Medulla oblongata (tissue), 1 donor: Measurements from ENCODE around the gene DLG3.
"Not testable (repeated sequence)": the region's sequence is repeated elsewhere in the genome, so short reads cannot be mapped to it uniquely, and the experiment has no call there.

Source experiments
- DNase-seq: peaks from one replicate; pipeline ENCODE4 v3.0.0-alpha.2; 2015; ENCODE audit errors: extremely low spot score

The DLG3 gene

GRCh38 chrX:70476934-70477733 lies 32.5 kb downstream of the DLG3 start:
- no peak for DNase-seq

DNA sequence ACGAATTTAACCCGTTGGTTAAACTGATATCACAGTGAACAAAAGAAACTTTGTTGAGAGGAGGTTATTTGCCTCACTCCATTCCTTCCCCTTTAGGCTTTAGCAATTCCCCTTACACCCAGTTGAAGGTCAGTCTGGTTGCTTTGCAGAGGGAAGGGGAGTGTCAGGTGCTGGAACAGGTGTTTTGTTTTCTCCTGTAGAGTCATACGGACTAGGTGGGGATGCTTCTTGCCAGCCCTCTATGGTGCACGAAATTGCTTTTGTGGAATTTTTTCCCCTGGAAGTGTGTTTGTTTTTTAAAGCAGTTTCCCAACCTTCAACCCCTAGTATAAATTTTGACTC lies 33.1 kb downstream of the DLG3 start:
- no peak for DNase-seq

DNA sequence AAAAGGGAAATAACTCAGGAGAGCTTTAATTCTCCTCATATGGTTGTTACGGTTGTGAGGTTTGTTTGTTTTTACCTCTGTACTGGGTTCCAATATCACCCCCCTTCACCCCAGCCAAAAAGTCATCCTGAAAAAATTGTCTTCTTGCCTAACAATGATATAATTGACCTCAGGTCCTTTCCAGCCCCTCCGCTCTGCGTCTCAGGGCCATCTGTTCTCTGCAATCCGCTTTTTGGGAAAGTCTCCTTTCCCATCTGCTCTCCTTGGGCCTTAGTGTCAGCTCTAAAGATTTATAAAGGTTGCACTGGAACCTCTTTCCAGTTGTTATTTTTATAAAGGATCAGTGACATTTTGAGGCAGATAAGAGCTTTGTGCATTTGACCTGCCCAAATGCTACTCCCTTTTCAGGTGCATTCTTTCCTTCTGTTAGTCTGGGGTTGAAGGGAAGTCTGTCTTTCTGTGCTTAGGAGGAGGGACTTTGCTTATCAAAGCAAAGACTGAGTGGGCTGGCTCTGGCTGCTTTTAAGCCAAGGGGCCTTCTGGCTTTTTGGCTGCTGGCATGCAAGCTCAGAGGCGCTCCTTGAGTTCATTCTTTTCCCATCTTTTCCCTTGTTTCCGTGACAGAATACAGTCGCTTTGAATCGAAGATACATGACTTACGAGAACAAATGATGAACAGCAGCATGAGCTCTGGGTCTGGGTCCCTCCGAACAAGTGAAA lies 34.1 kb downstream of the DLG3 start:
- no peak for DNase-seq

DNA sequence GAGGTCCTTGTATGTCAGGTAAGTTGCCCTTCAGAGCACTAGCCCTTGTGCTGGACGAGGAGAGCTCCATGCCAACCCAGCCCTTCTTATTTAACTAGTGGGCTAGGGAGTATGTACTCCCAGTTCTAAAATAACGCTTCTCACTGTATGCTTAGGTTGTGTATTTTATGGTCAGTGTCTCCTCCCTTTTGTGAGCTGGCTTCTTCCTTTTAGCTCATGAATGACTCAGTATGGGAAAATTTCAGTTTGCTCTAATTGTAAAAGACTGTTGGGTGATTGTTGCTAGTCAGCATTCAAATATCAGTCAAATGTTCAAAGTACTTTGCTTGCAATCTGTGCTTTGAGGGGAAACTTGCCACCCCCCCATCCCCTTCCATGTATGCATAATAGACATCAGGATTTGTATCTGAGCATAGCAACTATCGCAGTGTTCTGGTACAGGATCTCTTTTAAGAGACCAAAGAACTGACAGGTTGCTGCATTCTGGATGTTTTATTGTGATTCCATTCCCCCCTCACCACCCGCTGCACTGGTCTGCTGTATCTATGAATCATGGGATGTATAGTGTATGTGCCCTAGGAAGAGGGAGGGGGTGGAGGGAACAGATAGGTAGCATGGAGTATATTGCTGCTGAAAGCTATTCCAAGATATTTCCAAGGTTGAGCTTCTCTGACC lies 34.7 kb downstream of the DLG3 start:
- DNase-seq, result no peak

- no peak for DNase-seq
Measured at GRCh38 chrX:70479922-70480659, 35.5 kb downstream of the DLG3 start.

GRCh38 chrX:70480660-70481018 lies 36.0 kb downstream of the DLG3 start:
- no peak for DNase-seq

- DNase-seq, result no peak
Measured at GRCh38 chrX:70481471-70482270, 37.0 kb downstream of the DLG3 start.

DNA sequence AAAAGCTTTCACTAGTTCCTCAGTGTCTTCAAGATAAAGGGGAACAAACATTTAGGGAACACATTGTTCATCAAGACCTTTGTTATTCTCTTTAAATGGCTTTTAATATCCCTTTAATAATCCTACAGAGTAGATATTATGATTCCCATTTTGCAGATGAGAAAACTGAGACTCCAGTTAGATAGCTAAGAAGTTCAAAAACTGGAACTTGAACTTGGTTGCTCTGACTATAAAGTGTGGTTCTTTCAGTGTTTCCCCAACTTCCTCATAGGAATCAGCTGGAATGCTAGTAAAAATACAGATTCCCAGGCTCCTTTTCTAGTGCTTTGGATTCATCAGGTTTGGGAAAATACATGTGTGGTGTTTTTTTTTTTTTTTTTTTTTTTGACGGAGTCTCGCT lies 37.7 kb downstream of the DLG3 start:
- no peak for DNase-seq

DNA sequence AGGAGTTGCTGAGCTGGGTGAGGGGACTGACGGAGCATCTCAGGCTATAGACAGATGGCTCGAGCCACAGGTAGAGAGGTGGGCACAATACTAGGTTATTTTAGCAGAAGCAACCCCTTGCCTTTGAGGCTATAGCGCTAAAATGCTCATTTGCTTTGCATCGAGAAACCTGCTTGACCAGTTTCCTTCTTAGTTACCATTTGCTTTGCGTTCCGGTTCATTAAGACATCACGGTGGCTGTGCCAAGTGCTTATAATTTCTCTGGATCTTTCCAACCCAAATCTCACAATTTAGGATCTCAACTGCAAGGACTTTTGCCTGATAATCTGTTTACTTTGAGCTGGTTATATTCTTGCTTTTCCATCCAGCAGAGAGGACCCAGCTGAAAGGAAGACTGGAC lies 40.8 kb downstream of the DLG3 start:
- DNase-seq, result no peak

DNA sequence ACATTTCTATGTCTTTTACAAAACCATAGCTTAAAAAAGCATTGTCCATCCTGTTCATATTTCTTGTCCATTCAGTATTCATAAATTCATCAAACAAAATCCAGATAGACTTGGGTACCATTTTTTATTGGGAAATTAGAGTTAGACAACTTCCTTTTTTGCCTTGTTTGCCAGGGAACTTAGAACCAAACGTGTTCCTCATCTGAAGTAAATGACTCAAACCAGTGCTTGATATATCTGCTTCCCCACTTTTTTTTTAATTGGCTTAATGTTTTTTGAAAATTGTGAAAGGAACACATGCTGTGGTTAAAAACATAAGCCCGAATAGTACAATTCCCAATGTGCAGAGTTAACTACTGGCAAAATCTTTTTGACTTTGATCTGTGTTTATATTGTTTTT lies 44.2 kb downstream of the DLG3 start:
- DNase-seq, result no peak

GRCh38 chrX:70494441-70494840 lies 49.8 kb downstream of the DLG3 start:
- DNase-seq, result no peak

- no peak for DNase-seq
Measured at GRCh38 chrX:70496491-70496890, 51.9 kb downstream of the DLG3 start.

GRCh38 chrX:70497026-70497425 lies 52.4 kb downstream of the DLG3 start:
- DNase-seq, result no peak

- DNase-seq, result no peak
Measured at GRCh38 chrX:70498129-70498528, 53.5 kb downstream of the DLG3 start.

DNA sequence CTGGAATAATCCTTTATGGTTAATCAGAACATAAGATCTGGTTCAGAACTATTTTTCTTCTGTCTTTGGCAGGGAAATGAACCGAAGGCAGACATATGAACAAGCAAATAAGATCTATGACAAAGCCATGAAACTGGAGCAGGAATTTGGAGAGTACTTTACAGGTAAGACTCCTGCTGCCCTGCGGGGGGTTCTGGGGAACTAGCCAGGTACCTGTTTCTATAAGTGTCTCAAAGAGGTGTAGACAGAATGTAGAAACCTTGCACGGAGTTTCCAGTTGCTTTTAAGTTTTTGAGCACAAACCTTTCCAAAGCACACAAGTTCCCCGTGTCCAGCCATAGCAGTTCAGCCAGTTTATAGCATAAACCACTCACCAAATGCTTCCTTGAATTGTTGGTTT lies 56.2 kb downstream of the DLG3 start:
- DNase-seq, result no peak

GRCh38 chrX:70504772-70505450 lies 60.3 kb downstream of the DLG3 start:
- DNase-seq, result no peak

GRCh38 chrX:70505451-70505841 lies 60.8 kb downstream of the DLG3 start:
- no peak for DNase-seq

DNA sequence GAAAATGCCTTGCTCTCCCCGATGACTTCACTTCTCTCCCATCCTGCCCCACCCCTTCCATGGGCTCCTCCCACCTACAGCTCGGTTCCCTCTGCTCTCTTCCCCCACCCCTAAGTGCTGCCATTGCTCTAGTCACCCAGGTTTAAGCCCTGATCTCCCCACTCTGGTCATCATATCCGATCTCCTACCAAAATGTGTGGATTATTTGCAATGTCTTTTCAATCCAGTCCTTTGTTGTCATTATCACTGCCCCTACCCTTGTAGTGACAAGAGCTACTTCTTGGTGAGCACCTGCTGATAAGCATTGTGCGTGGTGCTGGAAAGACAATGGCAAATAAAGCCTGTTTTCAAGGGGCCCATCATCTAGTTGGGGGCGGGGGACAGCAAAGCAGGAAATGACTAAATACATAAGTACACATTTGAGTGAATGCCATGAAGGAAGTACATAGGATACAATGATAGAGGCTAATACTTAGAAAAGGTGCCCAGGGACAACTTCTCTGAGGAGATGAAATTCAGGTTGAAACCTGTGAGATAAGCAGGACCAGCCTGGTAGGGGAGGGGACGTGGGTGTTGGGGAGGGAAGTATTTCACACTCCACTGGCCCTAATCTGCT lies 63.8 kb downstream of the DLG3 start:
- no peak for DNase-seq

DNA sequence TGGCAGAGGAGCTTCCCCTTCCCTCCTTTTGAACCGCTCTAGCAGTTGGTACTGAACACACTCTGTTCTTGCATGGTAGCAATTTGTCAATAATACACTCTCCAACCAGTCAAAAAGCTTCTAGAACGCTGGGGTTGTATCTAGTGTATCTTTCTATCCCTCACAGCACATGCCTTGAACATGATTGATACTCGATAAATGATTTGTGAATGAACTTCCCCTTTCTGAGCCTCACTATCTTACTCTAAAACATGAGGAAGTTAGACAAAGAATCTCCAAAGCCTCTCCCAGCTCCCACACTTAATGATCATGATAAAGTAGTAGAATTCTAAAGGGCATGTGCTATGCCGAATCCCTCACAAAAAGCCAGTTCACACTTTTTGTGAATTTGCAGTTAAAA lies 64.4 kb downstream of the DLG3 start:
- DNase-seq, result no peak

DNA sequence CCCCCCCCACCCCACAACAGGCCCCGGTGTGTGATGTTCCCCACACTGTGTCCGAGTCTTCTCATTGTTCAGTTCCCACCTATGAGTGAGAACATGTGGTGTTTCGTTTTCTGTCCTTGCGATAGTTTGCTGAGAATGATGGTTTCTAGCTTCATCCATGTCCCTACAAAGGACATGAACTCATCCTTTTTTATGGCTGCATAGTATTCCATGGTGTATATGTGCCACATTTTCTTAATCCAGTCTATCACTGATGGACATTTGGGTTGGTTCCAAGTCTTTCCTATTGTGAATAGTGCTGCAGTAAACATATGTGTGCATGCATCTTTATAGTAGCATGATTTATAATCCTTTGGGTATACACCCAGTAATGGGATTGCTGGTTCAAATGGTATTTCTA lies 70.6 kb downstream of the DLG3 start:
- not testable (repeated sequence) for DNase-seq
